ENCODE measurements around the gene CEACAM18.
"Not testable (repeated sequence)": the region's sequence is repeated elsewhere in the genome, so short reads cannot be mapped to it uniquely, and the experiment has no call there.

Gene CEACAM18

GRCh38 chr19:51478381-51479234 is at the start of gene CEACAM18:
Gene CEACAM18 (plus strand): TSS chr19:51478539.
- DNase-seq: no peak

DNA sequence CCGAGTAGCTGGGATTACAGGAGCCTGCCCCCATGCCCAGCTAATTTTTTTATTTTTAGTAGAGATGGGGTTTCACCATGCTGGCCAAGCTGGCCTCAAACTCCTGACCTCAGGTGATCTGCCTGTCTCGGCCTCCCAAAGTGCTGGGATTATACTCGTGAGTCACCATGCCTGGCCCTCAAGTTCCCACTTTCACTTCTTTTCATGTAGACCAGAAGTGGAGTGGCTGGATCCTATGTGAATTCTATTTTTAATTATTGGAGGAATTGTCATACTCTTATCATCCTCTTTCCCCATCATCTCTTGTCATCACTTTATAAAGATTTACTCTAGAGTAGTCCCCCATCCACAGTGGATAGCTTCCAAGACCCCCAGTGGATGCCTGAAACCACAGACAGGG is 48.1 kb upstream of the CEACAM18 start:
- DNase-seq: no peak

DNA sequence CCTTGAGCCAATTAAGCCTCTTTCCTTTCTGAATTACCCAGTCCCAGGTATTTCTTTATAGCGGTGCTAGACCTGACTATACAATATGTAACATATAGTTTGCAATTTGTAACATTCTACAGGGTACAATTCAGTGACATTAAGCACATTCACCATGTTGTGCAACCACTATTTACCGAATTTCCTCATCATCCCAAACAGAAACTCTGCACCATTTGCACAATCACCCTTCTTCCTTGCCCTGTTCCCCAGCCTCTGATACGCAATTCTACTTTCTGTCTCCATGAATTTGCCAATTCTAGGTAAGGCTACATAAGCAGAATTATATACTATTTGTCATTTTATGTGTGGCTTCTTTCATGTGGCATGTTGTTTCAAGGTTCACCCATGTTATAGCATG is 47.2 kb upstream of the CEACAM18 start:
- DNase-seq: no peak

GRCh38 chr19:51433043-51433442 is 45.3 kb upstream of the CEACAM18 start:
- DNase-seq: no peak

DNA sequence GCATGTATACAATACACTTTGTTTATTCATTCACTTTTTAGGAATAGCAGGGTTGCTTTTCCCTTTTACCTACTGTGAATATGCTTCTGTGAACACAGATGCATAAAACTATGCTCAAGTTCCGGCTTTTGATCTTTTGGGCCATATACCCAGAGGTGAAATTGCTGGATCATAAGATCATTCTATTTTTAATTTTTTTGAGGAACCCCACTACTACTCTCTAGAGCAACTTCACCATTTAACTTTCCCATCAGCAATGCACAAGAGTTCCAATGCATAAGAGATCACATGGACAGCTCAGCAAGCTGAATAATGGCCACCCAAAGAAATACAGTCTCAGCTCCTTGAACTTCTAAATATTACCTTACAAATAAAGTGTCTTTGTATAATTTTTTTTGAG is 43.9 kb upstream of the CEACAM18 start:
- DNase-seq: no peak

DNA sequence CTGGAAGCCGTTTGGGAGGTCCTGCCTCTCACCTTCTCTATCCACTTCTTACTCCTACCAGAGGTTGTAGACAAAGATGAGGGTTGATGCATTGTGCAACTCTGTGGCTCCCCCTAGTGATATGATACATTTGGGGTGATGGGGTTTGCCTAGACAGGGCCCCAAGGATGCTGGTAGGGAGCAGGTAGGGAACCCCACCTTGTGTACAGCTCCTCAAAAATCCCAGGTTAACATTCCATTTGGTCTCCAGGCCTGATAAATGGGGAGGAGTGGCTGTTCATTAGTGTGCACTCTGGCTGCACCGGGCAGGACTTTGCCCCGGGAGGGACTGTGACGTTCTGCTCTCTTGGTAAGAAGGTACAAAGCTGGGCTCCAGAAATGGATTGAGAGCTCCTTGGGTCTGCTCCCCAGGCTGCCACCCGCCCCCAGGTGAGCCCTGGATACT is 39.3 kb upstream of the CEACAM18 start:
- DNase-seq: peak; percentile 51 to 54

DNA sequence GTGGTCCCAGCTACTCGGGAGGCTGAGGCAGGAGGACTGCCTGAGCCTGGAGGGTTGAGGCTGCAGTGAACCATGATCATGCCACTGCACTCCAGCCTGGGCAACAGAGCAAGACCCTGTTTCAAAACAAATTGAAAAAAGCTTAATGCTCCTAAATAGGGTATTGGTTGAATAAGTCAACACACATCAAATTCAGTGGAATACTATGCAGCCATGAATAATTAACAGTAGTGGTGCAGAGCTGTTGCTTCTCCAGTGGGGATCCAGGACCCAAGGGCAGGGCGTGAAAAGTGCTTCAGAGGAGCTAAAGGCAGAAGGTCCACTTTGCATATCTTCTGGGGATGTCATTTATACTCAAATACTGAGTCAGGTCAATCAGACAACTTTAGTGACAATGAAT is 38.3 kb upstream of the CEACAM18 start:
- no peak for DNase-seq

DNA sequence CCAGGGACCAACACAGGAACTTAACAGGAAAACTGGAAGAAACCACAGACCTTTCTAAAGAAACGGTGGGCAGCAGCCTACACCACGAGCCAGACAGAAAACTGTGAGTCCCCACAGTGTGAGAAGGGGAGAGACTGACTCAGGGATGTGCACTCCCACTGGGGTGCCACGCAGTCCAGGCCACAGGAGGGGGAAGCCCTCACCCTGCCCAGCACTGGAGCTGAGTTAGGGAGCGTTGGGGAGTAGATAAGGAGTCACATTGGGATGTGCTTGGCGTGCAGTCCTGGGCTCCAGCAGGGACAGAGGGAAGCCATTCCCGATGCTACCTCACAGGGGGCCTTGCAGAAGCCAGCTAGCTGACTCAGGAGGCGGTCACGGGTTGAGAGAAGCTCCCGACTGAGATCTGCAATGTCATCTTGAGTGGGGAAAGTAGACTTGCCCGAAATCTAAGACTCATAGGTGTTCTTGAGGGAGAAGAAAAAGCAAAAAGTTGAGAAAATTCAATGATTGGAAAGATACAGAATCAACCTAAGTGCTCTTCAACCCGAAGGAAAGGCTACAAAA is 37.4 kb upstream of the CEACAM18 start:
- DNase-seq: peak; percentile 85 to 87

- DNase-seq: peak; percentile 92 to 93
Observed at GRCh38 chr19:51441410-51442390, 36.6 kb upstream of the CEACAM18 start.

- not testable (repeated sequence) for DNase-seq
Observed at GRCh38 chr19:51447510-51447909, 30.8 kb upstream of the CEACAM18 start.

DNA sequence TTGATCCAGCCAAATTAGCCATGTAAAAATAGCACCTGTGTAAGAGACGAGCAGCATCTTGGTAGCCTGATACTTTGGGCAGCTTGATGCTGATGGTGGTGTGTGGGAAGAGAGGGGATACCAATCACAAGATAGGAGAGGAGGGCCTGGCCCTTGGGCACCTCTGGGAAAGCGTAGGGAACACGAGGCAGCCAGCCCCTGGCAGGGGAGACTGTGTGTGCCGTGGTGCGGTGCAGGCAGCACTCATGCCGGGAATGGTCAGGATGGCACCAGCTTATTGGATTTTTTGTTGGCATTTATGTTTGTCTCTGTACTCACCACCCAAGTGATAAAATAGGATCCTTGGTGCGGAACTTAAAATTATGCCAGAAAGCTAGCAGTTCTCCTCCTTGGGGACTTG is 30.3 kb upstream of the CEACAM18 start:
- no peak for DNase-seq

DNA sequence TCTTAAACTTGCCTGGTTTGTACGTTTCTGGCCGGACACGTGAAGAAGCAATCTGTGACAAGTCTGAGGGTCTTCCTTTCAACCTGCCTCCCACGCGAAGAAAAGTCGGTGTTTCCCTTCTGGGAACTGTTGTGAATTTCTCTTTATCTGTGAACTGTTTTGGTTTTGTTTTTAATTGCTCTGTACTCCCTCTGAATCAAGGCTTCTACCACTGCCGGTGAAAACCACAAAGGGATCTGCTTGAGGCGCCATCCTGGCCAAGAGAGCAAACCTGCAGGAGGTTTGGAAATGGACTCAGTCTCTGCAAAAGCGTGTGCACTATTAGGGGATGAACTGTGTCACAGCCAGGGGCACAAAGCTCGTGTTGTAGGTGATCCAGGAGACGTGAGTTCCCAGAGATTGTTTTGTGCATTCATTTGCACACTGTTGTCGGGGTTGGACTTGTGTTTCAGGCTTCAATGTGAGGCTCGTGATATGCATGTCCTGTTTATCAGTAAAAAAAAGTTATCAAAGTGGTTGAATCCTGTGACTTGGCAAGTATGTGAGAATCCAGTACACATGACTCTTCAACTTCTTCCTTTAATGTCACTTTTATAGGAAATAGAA is 29.8 kb upstream of the CEACAM18 start:
- peak; percentile 77 to 78 for DNase-seq

DNA sequence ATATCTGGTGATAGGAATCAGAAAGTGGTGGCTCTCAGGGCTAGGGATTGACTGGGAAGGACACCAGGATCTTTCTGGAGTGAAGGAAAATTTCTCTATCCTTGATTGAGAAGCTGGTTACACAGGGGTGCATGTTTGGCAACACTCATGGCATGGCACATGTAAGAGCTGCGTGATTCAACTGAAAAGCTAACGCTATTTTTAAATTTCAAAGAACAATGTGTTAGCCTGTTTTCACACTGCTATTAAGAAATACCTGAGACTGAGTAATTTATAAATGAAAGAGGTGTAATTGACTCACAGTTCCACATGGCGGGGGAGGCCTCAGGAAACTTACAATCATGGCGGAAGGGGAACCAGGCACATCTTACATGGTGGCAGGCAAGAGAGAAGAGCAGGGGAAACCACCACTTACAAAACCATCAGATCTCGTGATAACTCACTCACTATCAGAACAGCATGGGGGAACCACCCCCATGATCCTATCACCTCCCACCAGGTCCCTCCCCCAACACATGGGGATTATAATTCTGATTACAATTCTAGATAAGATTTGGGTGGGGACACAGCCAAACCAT is 27.5 kb upstream of the CEACAM18 start:
- peak; percentile 60 to 64 for DNase-seq

- DNase-seq: no peak
Observed at GRCh38 chr19:51456541-51457290, 21.6 kb upstream of the CEACAM18 start.

DNA sequence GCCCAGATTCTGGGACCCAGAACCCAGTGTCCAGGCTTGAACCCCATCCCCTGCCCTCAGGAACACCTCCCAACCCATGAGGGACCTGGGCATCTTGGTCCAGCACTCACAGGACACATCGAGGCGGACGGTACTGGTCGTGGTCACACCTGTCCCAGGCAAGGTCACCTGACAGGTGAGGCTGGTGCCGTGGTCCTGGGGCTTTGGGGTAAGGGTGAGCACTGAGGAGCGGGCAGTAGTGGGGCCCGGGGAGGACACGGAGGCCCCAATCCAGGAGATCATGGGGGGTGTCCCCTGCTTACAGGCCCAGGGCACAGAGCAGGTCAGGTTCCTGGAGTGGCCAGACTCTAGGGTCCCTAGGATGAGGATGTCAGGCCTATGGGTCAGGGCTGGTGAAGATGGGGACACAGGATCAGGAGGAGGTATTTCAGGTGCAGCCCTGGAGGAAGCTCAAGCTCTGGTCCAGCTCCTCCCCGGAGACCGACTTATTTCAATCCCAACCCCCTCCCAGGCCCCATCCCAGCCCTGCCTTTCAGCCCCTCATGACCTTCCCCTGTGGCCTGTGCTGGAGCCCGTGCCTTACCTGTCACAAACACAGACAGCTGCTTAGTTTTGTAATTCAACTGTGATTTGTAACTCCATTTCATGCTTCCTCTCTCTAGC is 20.9 kb upstream of the CEACAM18 start:
- DNase-seq: no peak

GRCh38 chr19:51458051-51458645 is 20.2 kb upstream of the CEACAM18 start, which contains the start of gene SIGLEC8:
Gene SIGLEC8 (minus strand): TSS chr19:51458454. CDS start chr19:51458387, 67 bp downstream.
- no peak for DNase-seq

DNA sequence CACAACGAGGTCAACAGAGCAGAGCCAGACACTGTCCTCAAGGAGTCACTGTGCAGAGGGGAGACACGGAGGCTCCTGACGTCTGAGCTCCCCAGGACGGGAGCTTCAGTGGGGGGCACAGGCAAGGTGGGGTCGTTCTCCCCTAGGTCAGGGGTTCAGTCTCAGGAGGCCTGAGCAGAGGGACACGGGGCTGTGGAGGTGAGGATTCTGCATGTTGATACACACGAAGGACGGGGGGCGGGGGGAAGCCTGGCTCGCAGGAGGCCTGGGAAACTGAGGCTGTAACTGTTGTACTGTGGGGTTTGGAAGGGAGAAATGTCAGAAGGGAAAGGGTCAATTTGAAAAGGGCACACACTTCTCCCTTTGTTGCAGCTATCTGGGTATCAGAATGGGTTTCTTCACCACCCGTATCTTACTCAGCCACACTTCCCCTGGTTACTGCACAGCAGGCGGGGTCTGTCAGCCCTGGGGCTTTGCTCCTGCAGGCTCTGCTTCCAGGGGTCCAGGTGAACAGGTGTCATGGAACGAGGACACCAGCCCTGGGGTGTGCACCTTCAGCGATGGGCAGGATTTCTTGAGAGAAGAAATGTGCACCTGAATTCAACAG is 19.3 kb upstream of the CEACAM18 start:
- DNase-seq: peak in 1 of 2 experiments; percentile 9

DNA sequence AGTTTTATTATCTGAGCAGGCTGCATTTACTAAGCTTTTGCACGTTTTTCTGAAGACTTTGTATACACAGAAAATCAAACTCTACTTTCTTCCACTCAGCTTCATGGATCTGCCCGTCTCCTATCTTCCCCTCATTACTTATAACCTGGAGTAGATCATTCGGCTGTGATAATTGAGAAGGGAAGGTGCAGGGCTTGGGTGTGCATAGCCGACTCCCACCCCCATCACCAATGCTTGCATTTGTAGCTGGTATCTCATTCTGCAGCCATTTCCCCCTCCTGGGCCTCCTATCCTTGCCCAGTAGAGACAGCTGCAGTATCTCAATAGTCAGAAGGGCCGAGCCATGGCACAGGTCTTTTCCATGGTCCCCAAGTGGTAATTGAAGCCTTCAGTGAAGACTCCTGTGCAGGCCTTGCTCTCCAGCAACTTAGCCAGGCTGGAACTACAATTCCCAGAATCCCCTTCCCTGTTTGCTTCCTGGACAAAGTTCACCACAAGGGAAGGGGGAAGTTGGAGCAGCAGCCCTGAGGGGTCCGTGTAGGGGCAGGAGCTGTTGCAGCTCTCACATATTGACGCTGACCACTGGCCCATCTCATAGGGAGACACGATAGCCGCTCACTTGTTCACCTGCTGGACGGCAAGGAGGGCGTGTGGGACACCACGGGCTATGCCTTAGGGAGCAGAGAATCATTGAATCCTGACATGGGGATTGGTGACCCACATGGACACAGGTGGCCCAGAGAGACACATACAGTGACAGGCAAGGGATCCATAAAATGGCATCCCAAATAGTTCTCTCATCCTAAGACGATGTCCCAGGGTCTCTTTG is 18.0 kb upstream of the CEACAM18 start:
- no peak for DNase-seq

GRCh38 chr19:51461723-51462161 is 16.6 kb upstream of the CEACAM18 start:
- DNase-seq: peak in 1 of 2 experiments; percentile 13
